ENCODE results near the gene SWAP70.

SWAP70 gene

DNA sequence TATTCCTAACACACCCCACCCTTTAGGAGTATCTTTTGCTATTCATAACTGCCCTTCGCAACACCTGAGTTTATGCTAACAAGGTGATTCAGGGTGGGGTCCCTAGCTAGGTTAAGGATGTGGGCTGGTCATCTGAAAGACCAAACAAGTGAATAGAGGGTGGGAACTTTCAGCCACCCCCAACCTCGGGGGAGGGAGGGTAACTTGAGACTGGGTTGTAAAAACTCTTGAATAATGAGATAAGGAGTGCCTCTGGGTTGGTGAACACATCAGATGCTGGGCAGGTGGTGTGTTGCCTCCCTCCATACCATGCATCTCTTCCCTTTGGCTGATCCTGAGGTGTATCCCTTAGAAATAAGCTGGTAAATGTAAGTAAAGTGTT is 111.5 kb downstream of the SWAP70 start:
- DNase-seq (ENCODE audit: low read depth in 2 of 2): no peak

DNA sequence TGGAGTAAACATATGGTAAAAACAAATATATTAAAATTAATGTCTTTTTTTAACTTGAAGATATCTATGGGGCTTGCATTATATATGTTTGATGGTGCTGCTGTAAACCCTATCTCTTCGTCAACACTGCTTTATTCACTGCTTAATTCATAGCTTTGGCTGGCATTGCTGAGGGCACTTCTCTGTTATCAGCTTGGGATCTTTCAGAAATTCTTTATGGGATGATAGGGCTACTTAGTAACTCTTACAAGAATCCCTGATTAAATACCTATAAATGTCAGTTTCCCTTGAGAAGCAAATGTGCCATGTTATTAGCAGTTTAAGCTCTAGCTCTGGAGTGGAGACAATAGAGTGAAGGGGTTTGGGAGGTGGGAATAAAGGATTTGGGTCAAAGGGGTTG is 112.3 kb downstream of the SWAP70 start:
- no peak for DNase-seq (ENCODE audit: low read depth in 2 of 2)

DNA sequence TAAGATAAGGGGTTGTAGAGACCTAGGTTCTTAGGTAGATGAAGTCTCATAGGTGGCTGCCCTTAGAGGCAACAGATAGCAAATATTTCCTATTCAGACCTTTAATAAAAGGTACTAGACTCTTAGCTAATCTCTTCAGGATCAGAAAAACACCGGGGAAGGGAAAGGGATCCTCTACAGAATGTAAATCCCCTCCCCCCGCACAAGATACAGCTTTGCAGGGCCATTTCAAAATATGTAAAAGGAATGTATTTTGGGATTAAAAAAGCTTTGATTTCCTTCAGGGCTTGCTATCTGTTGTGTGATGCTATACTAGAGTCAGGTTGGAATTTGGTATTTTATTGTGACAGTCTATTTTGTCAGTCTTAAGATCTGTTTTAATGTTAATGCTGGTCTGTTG is 113.2 kb downstream of the SWAP70 start:
- DNase-seq (ENCODE audit: low read depth in 2 of 2): no peak

DNA sequence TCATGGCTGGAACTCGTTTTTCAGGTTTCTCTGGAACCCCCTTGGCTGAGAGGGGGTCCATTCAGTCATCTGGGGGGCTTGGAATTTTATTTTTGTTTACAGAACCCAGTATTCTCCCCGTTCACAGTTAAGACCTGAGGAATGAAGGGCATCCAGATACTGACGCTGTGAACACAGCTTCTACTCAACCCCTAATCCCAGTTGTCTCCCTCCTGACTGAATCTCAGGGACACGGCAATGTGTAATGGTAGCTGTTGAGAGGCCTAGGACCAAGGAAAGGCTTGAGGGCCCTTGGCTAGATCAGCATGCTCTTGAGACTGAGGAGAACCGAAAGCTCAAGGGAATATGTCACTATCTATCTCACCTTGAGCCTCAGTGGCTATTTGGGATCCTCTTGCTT is 113.6 kb downstream of the SWAP70 start:
- DNase-seq (ENCODE audit: low read depth in 2 of 2): no peak

DNA sequence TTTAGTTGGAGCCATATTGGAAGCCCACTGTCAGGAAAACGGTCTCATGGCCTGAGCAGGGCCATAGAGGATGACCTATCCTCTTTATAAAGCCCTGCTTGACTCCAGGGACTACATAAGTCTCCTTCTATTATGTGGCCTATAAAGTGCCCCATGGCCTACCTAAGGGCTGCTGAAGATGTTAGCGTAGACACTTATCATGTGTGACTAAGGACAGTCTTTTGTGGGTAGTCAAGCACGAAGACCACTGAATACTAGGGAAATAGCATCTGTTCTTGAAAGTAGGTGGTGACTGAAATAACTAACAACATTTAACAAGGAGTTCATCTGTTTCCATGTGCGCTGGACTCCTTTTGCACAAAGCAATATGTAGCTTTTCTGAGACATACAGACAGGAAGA is 117.1 kb downstream of the SWAP70 start:
- DNase-seq (ENCODE audit: low read depth in 2 of 2): no peak

DNA sequence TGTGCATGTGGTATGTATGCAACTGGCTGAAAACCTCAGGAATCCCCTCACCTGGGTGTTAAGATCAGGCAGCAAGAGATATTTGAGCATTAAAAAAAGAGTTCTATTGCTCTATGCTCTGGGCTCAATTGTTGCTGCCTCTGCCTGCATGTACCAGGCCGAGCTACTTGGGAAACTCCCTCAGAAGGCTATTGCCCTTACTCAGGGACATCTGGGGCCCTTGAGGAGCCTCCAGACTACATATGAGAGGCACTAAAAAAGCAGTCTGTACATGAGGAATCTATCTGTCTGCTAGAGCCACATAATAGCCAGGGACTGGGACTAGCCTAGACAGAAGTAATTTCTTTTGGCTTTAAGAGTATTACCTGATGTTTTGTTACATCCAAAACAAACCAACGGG is 120.1 kb downstream of the SWAP70 start:
- DNase-seq (ENCODE audit: low read depth in 2 of 2): no peak

DNA sequence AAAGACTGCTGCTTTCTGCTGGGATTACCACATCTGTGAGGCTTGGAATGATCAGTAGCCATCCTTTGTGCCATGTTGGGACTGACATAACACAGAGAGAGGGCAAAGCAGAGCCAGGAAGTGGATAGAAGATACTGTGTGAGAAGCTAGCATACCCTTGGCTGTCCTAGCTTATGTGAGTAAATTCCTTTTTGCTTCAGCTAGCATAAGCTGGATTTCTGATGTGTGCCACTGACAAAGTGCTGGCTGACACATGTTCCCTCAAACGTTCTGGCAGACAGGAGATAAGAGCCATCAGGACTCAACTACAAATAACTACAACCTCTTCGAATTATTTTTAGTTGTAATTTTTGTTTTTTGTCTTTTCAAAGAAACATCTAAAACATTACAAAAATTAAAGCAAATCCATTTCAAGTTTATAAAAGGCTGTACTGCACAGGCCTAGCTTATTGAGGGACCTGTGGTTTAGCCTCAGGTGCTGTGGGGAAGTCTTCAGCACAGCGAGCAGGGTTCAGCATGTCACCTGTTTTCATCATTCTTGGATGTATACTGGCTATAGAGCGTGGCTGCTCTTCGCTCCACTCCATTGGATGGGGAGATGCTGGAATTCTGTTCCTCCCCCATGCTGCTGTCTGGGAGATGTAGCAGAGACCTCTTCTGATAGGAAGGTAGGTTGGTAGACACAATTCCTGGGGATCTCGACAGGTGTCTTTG is 120.9 kb downstream of the SWAP70 start:
- DNase-seq (ENCODE audit: low read depth in 2 of 2): no peak

DNA sequence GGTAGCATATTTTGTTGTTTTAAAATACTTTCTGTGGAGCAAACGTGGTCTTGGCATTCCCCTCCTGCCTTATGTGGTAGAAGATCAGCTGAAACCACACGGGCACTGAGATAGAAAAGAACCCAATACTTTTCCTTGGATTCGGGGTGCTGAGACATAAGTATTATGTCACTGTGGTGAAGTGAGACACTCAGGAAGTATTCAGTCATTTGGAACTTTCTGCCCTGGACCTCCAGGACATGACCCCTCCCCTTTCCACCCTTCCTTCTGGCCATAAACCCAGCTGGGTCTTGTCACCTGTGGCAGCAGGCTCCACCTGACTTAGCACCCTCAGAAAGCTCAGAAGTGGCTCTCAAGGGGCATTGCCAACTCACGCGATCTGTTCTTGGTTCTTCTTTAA is 123.4 kb downstream of the SWAP70 start:
- no peak for DNase-seq (ENCODE audit: low read depth in 2 of 2)

DNA sequence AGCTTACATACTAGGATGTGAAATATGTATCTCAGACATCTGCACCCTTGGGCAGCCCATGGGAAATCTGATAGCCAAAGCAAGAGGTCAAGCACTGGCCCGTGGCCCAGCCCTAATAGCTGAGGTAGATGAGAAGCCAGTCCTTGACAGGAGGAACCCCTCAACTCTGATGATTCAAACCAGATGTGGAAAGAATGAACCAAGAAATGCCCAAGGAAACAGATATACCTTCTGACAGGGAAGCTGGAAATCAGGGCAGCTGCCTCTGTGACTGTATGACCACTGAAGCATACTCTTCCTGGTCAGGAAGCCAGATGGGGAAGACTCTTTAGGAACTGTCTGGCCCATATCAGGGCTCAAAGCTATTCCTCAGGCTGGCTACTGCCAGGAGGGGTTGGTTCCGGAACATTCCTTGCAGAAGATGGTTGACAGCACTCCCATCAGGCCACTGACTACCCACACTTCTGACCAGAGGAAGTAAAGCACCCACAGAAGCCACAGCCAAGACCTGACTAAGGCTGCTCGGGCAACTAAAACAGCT is 124.2 kb downstream of the SWAP70 start:
- DNase-seq (ENCODE audit: low read depth in 2 of 2): no peak

DNA sequence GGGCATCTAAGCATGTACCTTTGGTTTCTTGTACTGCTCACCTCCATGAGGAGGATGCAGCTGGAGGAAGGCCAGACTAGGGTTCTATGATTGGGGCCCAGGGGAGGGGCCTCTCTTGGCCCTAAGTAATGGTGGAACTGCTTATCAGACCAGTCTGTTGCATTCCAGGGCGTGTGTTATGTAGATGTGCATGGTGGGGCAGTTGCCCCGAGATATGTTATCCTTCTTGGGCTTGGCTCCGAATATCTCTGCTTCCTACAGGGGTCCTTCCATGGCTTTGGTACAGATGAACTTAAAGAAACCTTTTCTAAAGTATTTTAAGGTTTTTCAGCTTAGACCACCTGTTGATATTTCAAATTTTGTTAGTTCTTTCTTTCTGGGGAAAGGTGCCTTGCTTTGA is 126.0 kb downstream of the SWAP70 start:
- DNase-seq (ENCODE audit: low read depth in 2 of 2): no peak

DNA sequence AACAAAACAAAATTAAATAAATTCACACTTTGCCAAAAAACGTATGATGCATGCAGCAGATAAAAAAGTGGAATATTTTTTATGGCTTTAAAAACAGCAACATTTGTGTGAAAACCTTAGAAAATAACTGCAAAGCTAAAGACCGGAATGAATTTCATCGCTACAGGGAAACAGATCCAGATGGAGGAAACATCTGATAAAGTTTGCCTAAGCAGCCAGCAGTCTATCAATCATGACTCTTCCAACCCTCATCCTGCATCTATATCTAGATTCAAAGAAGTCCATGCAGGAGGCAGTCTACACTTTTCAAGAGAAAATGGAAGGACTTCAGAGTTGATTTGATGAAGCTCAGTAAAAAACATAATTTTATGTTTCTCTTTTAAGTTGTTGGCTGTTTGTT is 126.8 kb downstream of the SWAP70 start:
- no peak for DNase-seq (ENCODE audit: low read depth in 2 of 2)

DNA sequence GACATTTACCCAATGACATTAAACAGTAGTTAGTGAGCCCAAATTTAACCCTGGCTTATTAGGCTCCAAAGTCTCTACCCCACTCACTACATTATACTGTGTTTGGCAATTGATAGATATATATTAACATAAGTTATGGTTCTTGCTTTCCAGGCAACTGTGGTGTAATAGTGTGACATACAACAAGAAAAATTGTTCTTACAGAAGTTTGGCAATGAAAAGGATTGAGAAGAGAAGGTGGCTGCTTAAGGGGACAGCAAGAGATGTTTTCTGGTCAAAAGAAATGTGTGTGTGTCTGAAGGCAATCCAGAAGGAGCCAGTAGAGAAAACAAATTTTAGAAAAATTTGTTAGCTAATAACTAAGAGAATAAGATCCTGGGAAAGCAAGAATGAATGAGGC is 132.4 kb downstream of the SWAP70 start:
- no peak for DNase-seq (ENCODE audit: low read depth in 2 of 2)

DNA sequence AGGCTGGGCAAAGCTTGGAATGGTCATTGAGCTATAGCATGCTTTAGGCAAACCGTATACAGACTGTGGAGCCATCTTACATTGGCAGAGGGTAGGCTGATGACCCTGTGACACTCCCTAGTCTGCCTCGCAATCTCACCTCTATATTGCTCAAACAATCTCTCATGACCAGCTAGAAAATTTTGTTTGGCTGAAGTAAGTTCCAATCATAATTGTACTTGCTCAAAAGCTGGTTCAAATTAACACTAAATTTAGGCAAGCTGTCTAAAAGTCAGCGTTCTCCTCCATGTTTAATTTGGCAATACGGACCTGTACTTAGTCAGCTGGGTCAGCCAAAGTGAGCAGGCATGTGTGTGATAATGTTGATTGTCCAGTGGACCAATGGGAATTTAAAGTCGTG is 133.0 kb downstream of the SWAP70 start:
- DNase-seq (ENCODE audit: low read depth in 2 of 2): no peak

DNA sequence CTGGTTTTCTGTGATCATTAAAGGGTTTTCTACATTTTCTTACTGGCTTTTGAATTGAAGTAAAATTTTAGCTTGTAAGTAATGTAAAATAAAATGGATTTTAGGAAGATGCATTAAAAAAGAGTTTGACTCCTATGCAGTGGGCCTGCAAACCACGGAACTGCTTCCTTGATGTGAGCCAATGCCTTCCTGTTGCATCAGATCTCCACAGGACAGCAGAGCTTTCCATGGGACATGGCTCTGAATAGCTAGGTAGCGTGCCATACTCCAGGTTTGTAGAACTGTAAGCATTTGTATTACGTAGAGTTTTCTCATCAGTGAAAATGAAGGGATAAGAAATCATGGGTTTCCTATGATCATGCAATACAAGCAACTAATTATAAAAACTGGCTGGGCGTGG is 133.4 kb downstream of the SWAP70 start:
- DNase-seq (ENCODE audit: low read depth in 2 of 2): no peak

DNA sequence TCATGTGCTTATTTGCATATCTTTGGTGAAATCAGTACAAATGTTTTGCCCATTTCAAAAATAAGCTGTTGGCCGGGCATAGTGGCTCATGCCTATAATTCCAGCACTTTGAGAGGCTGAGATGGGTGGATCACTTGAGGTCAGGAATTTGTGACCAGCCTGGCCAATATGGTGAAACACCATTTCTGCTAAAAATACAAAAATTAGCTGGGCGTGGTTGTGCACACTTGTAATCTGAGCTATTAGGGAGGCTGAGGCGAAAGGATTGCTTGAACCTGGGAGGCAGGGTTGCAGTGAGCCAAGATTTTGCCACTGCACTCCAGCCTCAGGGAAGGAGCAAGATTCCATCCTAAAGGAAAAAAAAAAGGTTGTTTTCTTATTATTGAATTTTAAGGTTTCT is 136.0 kb downstream of the SWAP70 start:
- DNase-seq (ENCODE audit: low read depth in 2 of 2): no peak

DNA sequence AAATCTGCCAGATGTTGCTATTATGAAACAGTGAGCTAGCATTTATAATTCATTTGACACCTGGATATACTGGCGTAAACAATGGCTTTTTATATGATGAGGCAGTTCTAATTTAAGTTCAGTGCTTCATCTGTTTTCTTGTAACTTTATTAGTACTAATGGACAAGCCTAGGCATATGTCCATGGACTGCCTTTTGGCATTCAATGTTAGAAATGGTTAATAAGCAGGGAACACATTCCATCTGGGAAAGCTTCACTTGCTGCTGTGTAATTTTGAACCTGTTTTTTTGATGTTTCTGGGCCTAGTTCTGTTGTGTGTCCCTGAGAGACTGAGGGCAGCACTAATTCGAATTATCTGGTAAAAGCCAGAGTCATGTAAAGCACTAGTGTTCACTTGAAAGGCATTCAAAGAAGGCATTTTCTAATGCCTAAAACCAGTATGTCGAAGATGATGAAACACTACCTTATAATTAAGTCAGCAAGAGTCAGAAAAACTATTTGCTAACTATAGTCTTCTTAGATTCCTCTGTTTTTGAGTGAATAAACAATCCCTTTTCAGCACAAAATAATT is 138.5 kb downstream of the SWAP70 start:
- no peak for DNase-seq (ENCODE audit: low read depth in 2 of 2)

All from stimulated activated CD8-positive, alpha-beta memory T cell treated with anti-CD3 and anti-CD28 coated beads, Interleukin-2, amount 100 ng/mL, for 48 hours (primary cell).